HEK293 (cell line): ENCODE measurements around the gene LBHD1.

Experiments used
- BCL11A ChIP-seq: fragments of 450-650 bp; formaldehyde crosslinking; IDR thresholded peaks from 2 replicates; pipeline ENCODE4 v1.5.1; 2016; ENCODE audit warnings: low read depth, missing biosample characterization, missing genetic modification characterization
- HOXA7 ChIP-seq: sonication (generic); formaldehyde crosslinking; IDR thresholded peaks from 2 replicates; pipeline ENCODE4 v1.8.1; 2022; ENCODE audit warnings: missing genetic modification reagents, borderline replicate concordance
- SP7 ChIP-seq: fragments of 450-650 bp; formaldehyde crosslinking; IDR thresholded peaks from 2 replicates; pipeline ENCODE4 v1.5.1; 2016; ENCODE audit warnings: missing biosample characterization, missing genetic modification characterization
- WT1 ChIP-seq: fragments of 450-650 bp; formaldehyde crosslinking; IDR thresholded peaks from 2 replicates; pipeline ENCODE4 v1.5.1; 2016; ENCODE audit warnings: missing biosample characterization, missing genetic modification characterization
- ZBTB26 ChIP-seq: fragments of 450-650 bp; formaldehyde crosslinking; optimal IDR thresholded peaks from 2 replicates; pipeline ENCODE3; 2016; ENCODE audit warnings: missing biosample characterization, mild to moderate bottlenecking, missing genetic modification characterization
- ZFP37 ChIP-seq: fragments of 450-650 bp; formaldehyde crosslinking; IDR thresholded peaks from 2 replicates; pipeline ENCODE4 v1.5.1; 2016; ENCODE audit warnings: missing biosample characterization, missing genetic modification characterization
- ZNF132 ChIP-seq: fragments of 450-650 bp; formaldehyde crosslinking; IDR thresholded peaks from 2 replicates; pipeline ENCODE4 v1.5.1; 2017; ENCODE audit warnings: missing biosample characterization, missing genetic modification characterization, borderline replicate concordance
- ZNF138 ChIP-seq: fragments of 450-650 bp; formaldehyde crosslinking; IDR thresholded peaks from 2 replicates; pipeline ENCODE4 v1.5.1; 2016; ENCODE audit warnings: missing biosample characterization, missing genetic modification characterization, borderline replicate concordance
- ZNF140 ChIP-seq: fragments of 450-650 bp; formaldehyde crosslinking; IDR thresholded peaks from 2 replicates; pipeline ENCODE4 v1.5.1; 2016; ENCODE audit warnings: missing biosample characterization, missing genetic modification characterization
- ZNF146 ChIP-seq: fragments of 450-650 bp; formaldehyde crosslinking; IDR thresholded peaks from 2 replicates; pipeline ENCODE4 v1.5.1; 2016; ENCODE audit warnings: missing biosample characterization, missing genetic modification characterization
- ZNF148 ChIP-seq: fragments of 450-650 bp; formaldehyde crosslinking; IDR thresholded peaks from 2 replicates; pipeline ENCODE4 v1.5.0; 2017; ENCODE audit warnings: missing biosample characterization, missing genetic modification characterization, borderline replicate concordance
- ZNF26 ChIP-seq: fragments of 450-650 bp; formaldehyde crosslinking; IDR thresholded peaks from 2 replicates; pipeline ENCODE4 v1.5.1; 2016; ENCODE audit warnings: missing biosample characterization, missing genetic modification characterization
- ZNF350 ChIP-seq: fragments of 450-650 bp; formaldehyde crosslinking; IDR thresholded peaks from 2 replicates; pipeline ENCODE4 v1.5.0; 2017; ENCODE audit warnings: missing biosample characterization, mild to moderate bottlenecking, missing genetic modification characterization
- ZNF37A ChIP-seq: fragments of 450-650 bp; IDR thresholded peaks from 2 replicates; pipeline ENCODE4 v1.5.1; 2018; ENCODE audit warnings: missing biosample characterization, missing genetic modification characterization
- ZNF514 ChIP-seq: fragments of 450-650 bp; formaldehyde crosslinking; IDR thresholded peaks from 2 replicates; pipeline ENCODE4 v1.5.1; 2016; ENCODE audit warnings: missing biosample characterization, missing genetic modification characterization
- ZNF529 ChIP-seq: fragments of 450-650 bp; formaldehyde crosslinking; IDR thresholded peaks from 2 replicates; pipeline ENCODE4 v1.5.1; 2017; ENCODE audit warnings: missing genetic modification characterization, missing biosample characterization; ENCODE audit not compliant: insufficient replicate concordance
- ZNF571 ChIP-seq: fragments of 450-650 bp; formaldehyde crosslinking; IDR thresholded peaks from 2 replicates; pipeline ENCODE4 v1.5.0; 2017; ENCODE audit warnings: missing biosample characterization, missing genetic modification characterization
- ZNF610 ChIP-seq: fragments of 450-650 bp; formaldehyde crosslinking; IDR thresholded peaks from 2 replicates; pipeline ENCODE4 v1.5.1; 2016; ENCODE audit warnings: missing biosample characterization, missing genetic modification characterization, borderline replicate concordance
- ZNF626 ChIP-seq: fragments of 450-650 bp; sonication (Bioruptor Pico); formaldehyde crosslinking; IDR thresholded peaks from 2 replicates; pipeline ENCODE4 v1.5.1; 2018; ENCODE audit warnings: missing biosample characterization, missing genetic modification characterization, inconsistent platforms
- ZNF645 ChIP-seq: fragments of 450-650 bp; formaldehyde crosslinking; IDR thresholded peaks from 2 replicates; pipeline ENCODE4; 2016; ENCODE audit warnings: missing biosample characterization, missing genetic modification characterization
- TF ChIP-seq, protein P1 (sequence below): fragments of 450-650 bp; formaldehyde crosslinking; IDR thresholded peaks from 2 replicates; pipeline ENCODE4 v1.5.1; 2016; ENCODE audit warnings: missing biosample characterization, missing genetic modification characterization
- TF ChIP-seq, protein P2 (sequence below): fragments of 450-650 bp; formaldehyde crosslinking; IDR thresholded peaks from 2 replicates; pipeline ENCODE4 v1.5.1; 2016; ENCODE audit warnings: missing biosample characterization, missing genetic modification characterization
- TF ChIP-seq, protein P3 (sequence below): fragments of 450-650 bp; formaldehyde crosslinking; IDR thresholded peaks from 2 replicates; pipeline ENCODE4 v1.5.1; 2016; ENCODE audit warnings: missing biosample characterization, missing genetic modification characterization
- TF ChIP-seq, protein P4 (sequence below): fragments of 450-650 bp; formaldehyde crosslinking; IDR thresholded peaks from 2 replicates; pipeline ENCODE4 v1.5.1; 2016; ENCODE audit warnings: missing biosample characterization, missing genetic modification characterization

Gene LBHD1

GRCh38 chr11:62645946-62646824, 25.9 kb downstream of the LBHD1 start, which contains the start of gene GANAB (continued):
- no peak for TF ChIP-seq ZFP37 (tag by site-specific recombination)
- TF ChIP-seq, protein P1, sequence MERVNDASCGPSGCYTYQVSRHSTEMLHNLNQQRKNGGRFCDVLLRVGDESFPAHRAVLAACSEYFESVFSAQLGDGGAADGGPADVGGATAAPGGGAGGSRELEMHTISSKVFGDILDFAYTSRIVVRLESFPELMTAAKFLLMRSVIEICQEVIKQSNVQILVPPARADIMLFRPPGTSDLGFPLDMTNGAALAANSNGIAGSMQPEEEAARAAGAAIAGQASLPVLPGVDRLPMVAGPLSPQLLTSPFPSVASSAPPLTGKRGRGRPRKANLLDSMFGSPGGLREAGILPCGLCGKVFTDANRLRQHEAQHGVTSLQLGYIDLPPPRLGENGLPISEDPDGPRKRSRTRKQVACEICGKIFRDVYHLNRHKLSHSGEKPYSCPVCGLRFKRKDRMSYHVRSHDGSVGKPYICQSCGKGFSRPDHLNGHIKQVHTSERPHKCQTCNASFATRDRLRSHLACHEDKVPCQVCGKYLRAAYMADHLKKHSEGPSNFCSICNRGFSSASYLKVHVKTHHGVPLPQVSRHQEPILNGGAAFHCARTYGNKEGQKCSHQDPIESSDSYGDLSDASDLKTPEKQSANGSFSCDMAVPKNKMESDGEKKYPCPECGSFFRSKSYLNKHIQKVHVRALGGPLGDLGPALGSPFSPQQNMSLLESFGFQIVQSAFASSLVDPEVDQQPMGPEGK (tag by site-specific recombination) = peak; percentile 70
- 0 out of 2 replicates have a peak, but pooled peaks have one; percentile 34 for TF ChIP-seq WT1 (tag by site-specific recombination)
- no peak for TF ChIP-seq ZNF132 (tag by site-specific recombination)
- TF ChIP-seq ZNF140 (tag by site-specific recombination) = no peak
- peak; percentile 66; the same call in 1 of the 2 replicates for TF ChIP-seq ZNF610
- 0 out of 2 replicates have a peak, but pooled peaks have one; percentile 52 for TF ChIP-seq ZNF645 (tag by site-specific recombination)
- 0 out of 2 replicates have a peak, but pooled peaks have one; percentile 3 for TF ChIP-seq ZNF146 (tag by site-specific recombination)
- peak; percentile 44; the same call in 1 of the 2 replicates for TF ChIP-seq SP7 (tag by site-specific recombination)
- TF ChIP-seq HOXA7 (CRISPR knock-in tag) = no peak
- TF ChIP-seq, protein P2, sequence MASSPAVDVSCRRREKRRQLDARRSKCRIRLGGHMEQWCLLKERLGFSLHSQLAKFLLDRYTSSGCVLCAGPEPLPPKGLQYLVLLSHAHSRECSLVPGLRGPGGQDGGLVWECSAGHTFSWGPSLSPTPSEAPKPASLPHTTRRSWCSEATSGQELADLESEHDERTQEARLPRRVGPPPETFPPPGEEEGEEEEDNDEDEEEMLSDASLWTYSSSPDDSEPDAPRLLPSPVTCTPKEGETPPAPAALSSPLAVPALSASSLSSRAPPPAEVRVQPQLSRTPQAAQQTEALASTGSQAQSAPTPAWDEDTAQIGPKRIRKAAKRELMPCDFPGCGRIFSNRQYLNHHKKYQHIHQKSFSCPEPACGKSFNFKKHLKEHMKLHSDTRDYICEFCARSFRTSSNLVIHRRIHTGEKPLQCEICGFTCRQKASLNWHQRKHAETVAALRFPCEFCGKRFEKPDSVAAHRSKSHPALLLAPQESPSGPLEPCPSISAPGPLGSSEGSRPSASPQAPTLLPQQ (tag by site-specific recombination) = peak; percentile 48; the same call in 1 of the 2 replicates
- TF ChIP-seq ZNF350 (tag by site-specific recombination) = no peak
- TF ChIP-seq, protein P3, sequence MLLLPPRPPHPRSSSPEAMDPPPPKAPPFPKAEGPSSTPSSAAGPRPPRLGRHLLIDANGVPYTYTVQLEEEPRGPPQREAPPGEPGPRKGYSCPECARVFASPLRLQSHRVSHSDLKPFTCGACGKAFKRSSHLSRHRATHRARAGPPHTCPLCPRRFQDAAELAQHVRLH = no peak
- 0 out of 2 replicates have a peak, but pooled peaks have one; percentile 22 for TF ChIP-seq BCL11A (tag by site-specific recombination)
- no peak for TF ChIP-seq ZNF148 (tag by site-specific recombination)
- TF ChIP-seq ZNF37A (tag by site-specific recombination) = no peak
- TF ChIP-seq, protein P4, sequence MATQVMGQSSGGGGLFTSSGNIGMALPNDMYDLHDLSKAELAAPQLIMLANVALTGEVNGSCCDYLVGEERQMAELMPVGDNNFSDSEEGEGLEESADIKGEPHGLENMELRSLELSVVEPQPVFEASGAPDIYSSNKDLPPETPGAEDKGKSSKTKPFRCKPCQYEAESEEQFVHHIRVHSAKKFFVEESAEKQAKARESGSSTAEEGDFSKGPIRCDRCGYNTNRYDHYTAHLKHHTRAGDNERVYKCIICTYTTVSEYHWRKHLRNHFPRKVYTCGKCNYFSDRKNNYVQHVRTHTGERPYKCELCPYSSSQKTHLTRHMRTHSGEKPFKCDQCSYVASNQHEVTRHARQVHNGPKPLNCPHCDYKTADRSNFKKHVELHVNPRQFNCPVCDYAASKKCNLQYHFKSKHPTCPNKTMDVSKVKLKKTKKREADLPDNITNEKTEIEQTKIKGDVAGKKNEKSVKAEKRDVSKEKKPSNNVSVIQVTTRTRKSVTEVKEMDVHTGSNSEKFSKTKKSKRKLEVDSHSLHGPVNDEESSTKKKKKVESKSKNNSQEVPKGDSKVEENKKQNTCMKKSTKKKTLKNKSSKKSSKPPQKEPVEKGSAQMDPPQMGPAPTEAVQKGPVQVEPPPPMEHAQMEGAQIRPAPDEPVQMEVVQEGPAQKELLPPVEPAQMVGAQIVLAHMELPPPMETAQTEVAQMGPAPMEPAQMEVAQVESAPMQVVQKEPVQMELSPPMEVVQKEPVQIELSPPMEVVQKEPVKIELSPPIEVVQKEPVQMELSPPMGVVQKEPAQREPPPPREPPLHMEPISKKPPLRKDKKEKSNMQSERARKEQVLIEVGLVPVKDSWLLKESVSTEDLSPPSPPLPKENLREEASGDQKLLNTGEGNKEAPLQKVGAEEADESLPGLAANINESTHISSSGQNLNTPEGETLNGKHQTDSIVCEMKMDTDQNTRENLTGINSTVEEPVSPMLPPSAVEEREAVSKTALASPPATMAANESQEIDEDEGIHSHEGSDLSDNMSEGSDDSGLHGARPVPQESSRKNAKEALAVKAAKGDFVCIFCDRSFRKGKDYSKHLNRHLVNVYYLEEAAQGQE (tag by site-specific recombination) = no peak
- TF ChIP-seq ZNF138 (tag by site-specific recombination) = no peak
- no peak for TF ChIP-seq ZNF514 (tag by site-specific recombination)
- TF ChIP-seq ZBTB26 (tag by site-specific recombination) = peak; percentile 76
- no peak for TF ChIP-seq ZNF529 (tag by site-specific recombination)
- TF ChIP-seq ZNF26 (tag by site-specific recombination) = no peak
- no peak for TF ChIP-seq ZNF571 (tag by site-specific recombination)
- TF ChIP-seq ZNF626 (tag by site-specific recombination) = no peak
